CD4-positive, alpha-beta T cell treated with Interleukin-4 for 4 hours (primary cell): ENCODE results near the gene STMP1.

Experiments used
- DNase-seq: peaks from one replicate; pipeline ENCODE4 v3.0.0-alpha.2; 2020

Gene STMP1

DNA sequence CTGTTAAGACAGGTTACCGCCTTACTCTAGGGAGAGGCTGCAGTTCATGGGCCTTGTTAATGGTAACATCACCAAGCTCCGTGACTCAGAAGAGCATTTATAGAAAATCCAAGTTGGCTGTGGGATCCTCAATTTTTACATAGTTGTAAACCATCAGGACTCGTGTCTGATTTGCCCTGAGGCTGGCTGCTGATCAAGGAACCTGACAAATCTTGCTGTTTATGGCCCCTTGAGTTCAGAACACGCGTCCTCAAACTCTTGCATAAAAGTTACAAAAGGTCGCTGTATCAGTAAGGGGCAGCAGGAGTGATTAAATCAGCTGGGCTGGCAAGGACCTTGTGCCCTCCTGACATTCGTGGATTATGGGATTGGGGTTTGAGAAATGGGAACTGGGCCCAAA lies 61.1 kb downstream of the STMP1 start:
- DNase-seq, result no peak
